GM19239 (cell line): ENCODE measurements around the gene PCDH18.
"Not testable (repeated sequence)": the region's sequence is repeated elsewhere in the genome, so short reads cannot be mapped to it uniquely, and the experiment has no call there.

Experiments
- DNase-seq: peaks from one replicate; pipeline ENCODE4 v3.0.0; 2011; ENCODE audit warnings: low spot score; ENCODE audit not compliant: insufficient read length
- FAIRE-seq: peaks from 2 replicates; lab custom pipeline; 2011; peaks lifted over from hg19 to GRCh38; lab: Jason Lieb, UNC

The PCDH18 gene

GRCh38 chr4:137531986-137532868 lies at the start of gene PCDH18:
PCDH18 (minus strand) TSS chr4:137532494; CDS start chr4:137532088, 406 bp downstream.
- FAIRE-seq (no peak), DNase-seq (no peak)

GRCh38 chr4:137576446-137576845 lies 44.2 kb upstream of the PCDH18 start:
- DNase-seq = no peak
- no peak for FAIRE-seq

- FAIRE-seq (no peak), DNase-seq (no peak)
These were observed 40.4 kb upstream of the PCDH18 start for GRCh38 chr4:137572647-137573046.

- FAIRE-seq = no peak
- no peak for DNase-seq
These were observed 39.9 kb upstream of the PCDH18 start for GRCh38 chr4:137572163-137572562.

- DNase-seq (no peak), FAIRE-seq (no peak)
These were observed 27.5 kb upstream of the PCDH18 start for GRCh38 chr4:137559801-137560200.

- DNase-seq (no peak), FAIRE-seq (no peak)
These were observed 26.7 kb upstream of the PCDH18 start for GRCh38 chr4:137558951-137559350.

- no peak for FAIRE-seq
These were observed 13.2 kb upstream of the PCDH18 start for GRCh38 chr4:137545461-137545861.

GRCh38 chr4:137543648-137544047 lies 11.4 kb upstream of the PCDH18 start:
- FAIRE-seq (no peak), DNase-seq (no peak)

More at GRCh38 chr4:137545461-137545861, 13.2 kb upstream of the PCDH18 start:
- DNase-seq = no peak

- DNase-seq = no peak
- FAIRE-seq = no peak
These were observed 10.9 kb upstream of the PCDH18 start for GRCh38 chr4:137543198-137543597.

GRCh38 chr4:137541876-137542646 lies 9.8 kb upstream of the PCDH18 start:
- no peak for DNase-seq
- no peak for FAIRE-seq

GRCh38 chr4:137541181-137541580 lies 8.9 kb upstream of the PCDH18 start:
- DNase-seq (no peak), FAIRE-seq (no peak)

- no peak for FAIRE-seq
- DNase-seq = no peak
These were observed 8.1 kb upstream of the PCDH18 start for GRCh38 chr4:137540356-137540755.

GRCh38 chr4:137538526-137538925 lies 6.2 kb upstream of the PCDH18 start:
- DNase-seq (no peak), FAIRE-seq (no peak)

- not testable (repeated sequence) for FAIRE-seq, DNase-seq
These were observed 5.5 kb upstream of the PCDH18 start for GRCh38 chr4:137537807-137538206.

- FAIRE-seq = no peak
These were observed 4.7 kb upstream of the PCDH18 start for GRCh38 chr4:137536789-137537561.

GRCh38 chr4:137535718-137536117 lies 3.4 kb upstream of the PCDH18 start:
- FAIRE-seq = no peak
- DNase-seq = no peak

More at GRCh38 chr4:137536789-137537561, 4.7 kb upstream of the PCDH18 start:
- DNase-seq = no peak

- no peak for FAIRE-seq
- no peak for DNase-seq
These were observed 2.2 kb upstream of the PCDH18 start for GRCh38 chr4:137534516-137534915.

GRCh38 chr4:137533855-137534254 lies 1.6 kb upstream of the PCDH18 start:
- no peak for FAIRE-seq
- DNase-seq = no peak

- FAIRE-seq = no peak
- no peak for DNase-seq
These were observed 559 bp upstream of the PCDH18 start for GRCh38 chr4:137532869-137533236.

GRCh38 chr4:137531168-137531985 lies 917 bp downstream of the PCDH18 start:
- DNase-seq = no peak
- FAIRE-seq = no peak
